Raji (cell line): ENCODE data around the gene TENT4B.

Source experiments
- POLR2A ChIP-seq: IDR thresholded peaks from 2 replicates; pipeline ENCODE4 v1.6.1; 2011; ENCODE audit warnings: low read depth, low read length, control low read depth; ENCODE audit not compliant: insufficient read depth

TENT4B gene

GRCh38 chr16:50229149-50229726 is 76.1 kb downstream of the TENT4B start:
- no peak for TF ChIP-seq POLR2A

GRCh38 chr16:50234771-50235556 is 81.9 kb downstream of the TENT4B start:
- TF ChIP-seq POLR2A: no peak

DNA sequence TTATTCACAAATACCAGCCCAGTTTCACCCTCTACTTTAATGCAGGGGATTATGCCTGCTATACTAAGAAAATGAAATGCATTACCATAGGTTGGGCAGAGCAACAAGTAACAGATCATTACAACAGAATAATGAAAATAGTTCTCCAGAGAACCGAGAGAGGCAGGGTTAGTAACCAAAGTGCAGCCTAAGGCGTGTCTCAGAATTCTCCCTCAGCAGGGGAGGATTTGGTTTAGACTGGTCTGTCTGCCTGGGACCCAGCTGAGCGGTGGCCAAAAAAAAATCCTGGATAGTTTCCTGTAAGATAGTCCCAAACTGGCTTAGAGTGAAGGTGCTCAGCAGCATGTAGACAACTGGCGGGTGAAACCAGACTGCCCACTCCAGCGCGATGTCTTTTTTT is 82.5 kb downstream of the TENT4B start:
- no peak for TF ChIP-seq POLR2A

DNA sequence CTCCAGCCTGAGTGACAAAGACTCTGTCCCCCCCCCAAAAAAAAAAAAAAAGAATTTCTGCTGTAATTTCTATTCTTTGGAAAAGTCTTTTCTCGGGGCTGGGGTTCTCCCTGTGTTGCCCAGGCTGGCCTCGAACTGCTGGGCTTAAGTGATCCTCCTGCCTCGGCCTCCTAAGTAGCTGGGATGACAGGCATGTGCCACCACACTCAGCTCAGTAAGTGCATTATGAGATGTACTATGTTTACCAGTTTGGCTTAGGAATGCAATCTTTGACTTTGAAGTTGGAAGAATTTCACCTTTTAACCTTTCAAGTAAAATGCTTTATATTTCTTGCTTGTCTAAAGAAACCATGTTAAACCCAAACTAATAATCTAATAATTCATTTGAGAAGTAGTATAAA is 85.2 kb downstream of the TENT4B start:
- TF ChIP-seq POLR2A: no peak

GRCh38 chr16:50238868-50239301 is 85.8 kb downstream of the TENT4B start:
- TF ChIP-seq POLR2A: no peak

- TF ChIP-seq POLR2A: no peak
These were observed 91.0 kb downstream of the TENT4B start for GRCh38 chr16:50244140-50244503.

DNA sequence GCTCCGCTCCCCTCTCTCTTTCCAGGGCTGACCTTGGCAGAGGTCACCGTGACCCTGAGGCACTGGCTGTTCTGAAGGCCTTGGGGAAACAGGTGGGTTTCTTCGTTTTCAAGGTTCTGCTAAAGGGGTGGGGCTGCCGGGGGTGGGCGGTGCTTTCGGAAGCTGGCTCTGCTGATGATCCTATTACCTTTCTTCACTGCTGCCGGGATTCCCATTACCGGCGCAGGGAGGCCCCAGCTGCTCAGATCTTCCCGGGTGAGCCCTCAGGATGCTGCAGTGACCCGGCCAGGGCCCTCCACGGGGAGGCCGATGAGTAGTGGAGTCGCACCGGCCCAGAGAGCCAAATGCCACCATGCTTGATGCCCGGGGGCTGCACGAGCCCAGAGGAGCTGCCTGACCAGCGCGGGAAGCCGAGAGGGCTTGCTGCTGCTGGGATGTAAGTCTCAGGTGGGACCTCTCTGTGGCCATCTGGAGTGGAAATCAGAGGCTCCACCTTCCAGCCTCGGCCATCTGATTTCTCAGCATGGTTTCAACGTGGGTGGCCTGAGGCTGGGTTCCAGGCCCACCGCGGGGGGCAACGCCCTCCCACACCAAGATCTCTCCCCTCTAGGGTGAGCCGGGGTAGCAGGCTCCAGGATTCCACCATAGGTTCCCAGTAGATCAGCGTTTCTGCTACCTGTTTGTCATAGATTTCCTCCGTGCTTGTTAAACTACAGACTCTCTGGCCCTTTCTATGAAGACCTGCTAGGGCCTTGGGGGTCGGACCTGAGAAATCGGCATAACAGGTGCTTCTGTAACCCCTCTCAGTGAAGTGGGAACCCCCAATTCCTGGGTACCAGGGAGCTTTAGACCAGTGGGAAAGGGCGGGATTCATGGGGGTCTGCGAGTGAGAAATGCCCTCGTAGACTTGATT is 91.7 kb downstream of the TENT4B start:
- TF ChIP-seq POLR2A: no peak

DNA sequence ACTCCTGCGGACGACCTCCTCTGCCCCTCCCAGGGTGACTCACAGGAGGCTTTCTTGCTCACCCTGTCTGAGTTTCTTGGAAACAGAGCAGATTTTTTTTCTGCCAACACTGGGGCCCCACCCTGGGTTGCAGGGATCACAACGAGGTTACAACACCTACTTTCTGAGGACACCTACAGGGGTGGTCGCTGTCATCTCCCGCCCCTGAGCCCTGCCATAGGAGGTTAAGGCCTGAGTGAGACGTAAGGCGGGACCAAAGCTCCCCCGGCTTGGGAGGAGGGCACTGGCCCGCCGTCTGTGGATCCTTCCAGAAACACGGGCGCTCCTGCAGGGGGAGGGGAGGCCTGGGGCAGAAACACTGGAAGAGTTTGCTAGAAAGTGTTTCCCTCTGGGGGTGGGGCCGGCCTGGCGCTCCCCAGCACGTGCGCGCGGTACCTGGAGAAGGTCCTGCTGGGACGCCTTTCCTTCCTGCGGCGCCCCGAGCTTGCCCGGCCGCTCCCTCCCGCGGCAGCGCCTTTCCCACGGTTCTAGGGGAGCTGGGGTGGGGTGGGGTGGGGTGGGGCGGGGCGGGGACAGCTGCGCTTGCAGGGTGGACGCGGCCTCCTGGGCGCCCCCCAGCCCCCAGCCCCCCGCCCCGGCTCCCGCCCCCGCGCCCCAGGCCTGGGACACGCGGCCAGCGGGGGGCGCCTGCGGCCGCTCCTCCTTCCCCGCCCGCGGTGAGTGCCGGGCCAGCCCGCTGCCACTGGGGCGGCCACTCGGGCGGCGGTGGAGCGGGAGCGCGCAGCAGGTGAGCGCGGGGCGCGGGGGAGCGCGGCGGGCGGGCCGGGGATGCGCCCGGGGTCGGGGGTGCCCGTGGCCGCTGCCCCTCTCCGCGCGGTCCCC is 92.6 kb downstream of the TENT4B start:
- TF ChIP-seq POLR2A: no peak

- no peak for TF ChIP-seq POLR2A
These were observed 93.4 kb downstream of the TENT4B start for GRCh38 chr16:50246299-50247122.

GRCh38 chr16:50247123-50247905 is 94.2 kb downstream of the TENT4B start:
- no peak for TF ChIP-seq POLR2A

DNA sequence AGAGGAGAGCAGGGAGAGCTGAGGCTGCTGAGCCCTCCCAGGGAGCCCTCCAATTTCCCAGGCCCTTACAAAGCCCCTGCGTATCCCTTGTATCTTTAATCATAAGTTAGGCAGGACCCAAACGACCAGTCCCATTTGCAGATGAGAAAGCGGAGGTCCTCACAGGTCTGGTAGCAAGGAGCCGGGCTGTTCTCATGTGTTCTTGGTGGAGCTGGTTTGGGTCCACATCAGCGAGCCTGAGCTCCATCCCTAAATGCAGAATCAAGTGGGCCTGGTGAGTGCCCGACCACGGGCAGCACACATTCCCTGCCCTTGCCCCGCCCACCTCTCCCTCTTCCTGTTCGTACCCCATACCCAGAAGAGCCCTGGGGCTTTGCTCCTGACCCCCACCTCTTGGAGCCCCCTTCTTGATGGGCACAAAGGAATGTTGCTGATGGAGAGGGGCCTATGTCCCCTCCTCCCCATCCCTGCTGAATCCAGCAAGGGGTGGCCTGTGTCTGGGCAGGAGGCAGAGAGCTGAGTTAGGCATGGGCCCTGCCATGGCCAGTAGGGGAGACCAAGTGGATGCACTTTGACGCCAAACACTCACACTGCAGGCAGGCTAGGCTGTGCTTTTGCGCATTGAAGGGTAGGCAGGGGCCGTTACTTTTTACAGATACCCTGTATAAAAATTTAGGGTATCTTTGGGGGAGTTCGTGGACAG is 95.0 kb downstream of the TENT4B start:
- no peak for TF ChIP-seq POLR2A

DNA sequence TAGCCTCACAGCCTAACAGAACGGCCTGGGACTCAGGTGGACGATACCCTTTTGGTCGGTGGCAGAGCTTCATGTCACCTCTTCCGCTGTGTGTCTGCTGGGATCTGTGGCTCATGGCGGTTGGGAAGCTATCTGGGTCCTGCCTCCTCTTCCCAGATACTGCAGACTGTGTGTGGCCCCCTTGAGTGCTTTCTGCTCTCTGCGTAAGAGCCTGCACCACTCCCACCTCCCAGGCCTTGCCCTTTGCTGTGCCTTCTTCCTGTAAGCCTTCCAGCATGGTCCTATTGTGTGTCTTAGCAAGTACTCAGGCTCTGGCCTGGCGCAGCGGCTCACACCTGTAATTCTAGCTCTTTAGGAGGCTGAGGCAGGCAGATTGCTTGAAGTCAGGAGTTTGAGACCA is 95.7 kb downstream of the TENT4B start:
- TF ChIP-seq POLR2A: no peak
